Measurements from ENCODE around the gene NR5A1. TPM values are rescaled to one million over a fixed set of nuclear protein-coding genes. Genes with fewer than 3 reads are reported as not detected.

Gene NR5A1
- total and polyA plus RNA-seq, 4 donors = not detected

DNA sequence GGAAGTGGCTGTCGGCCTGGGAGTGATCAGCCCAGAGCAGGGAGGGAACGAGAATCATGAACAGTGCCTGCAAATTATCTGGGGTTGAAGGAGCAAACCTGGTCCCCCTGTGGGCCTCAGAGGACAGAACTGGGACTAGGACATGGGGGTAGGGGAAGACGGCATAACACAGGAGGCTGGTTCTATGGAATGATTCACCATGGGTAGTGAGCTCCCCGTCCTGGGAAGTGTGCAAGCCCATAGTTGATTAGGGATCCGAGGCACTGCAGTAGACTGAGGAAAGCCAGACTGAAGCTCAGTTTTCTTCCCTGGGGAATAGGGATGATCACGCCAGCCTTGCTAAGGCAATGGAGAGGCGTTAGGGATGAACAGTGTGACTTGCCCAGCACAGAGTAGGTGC lies 51.4 kb downstream of the NR5A1 start:
- Histone ChIP-seq H3K27me3 (ENCODE audit: control insufficient read depth in 1 of 2, insufficient read depth in 2 of 2, low read length in 1 of 2) (no peaks in the 10 kb centered on the region), H3K36me3 (ENCODE audit: control insufficient read depth in 1 of 2, insufficient read depth in 2 of 2, low read length in 1 of 2) (no peaks in the 10 kb centered on the region), H3K9me3 (ENCODE audit: control insufficient read depth, low read length) (no peaks in the 10 kb centered on the region), H3K27ac (ENCODE audit: low read depth in 1 of 2, low read length in 2 of 2) (no peak overlapping the region), H3K4me1 (ENCODE audit: control insufficient read depth in 1 of 2, insufficient read depth in 2 of 2, low read length in 2 of 2) (no peaks in the 10 kb centered on the region), H3K4me3 (ENCODE audit: low read length in 2 of 2) (no peak overlapping the region)
- no peak for ATAC-seq (ENCODE audit: low FRiP score)
- WGBS, 2 donors = 77 to 83% methylated on average over 7 of the region's 7 CpGs
- intact Hi-C loops (cut with DNase I) = no loop called here
- DNase-seq = peak in 1 of 2 donors; percentile 23

- Histone ChIP-seq H3K4me3 (ENCODE audit: low read length in 2 of 2) (no peak overlapping the region), H3K4me1 (ENCODE audit: control insufficient read depth in 1 of 2, insufficient read depth in 2 of 2, low read length in 2 of 2) (no peaks in the 10 kb centered on the region), H3K36me3 (ENCODE audit: control insufficient read depth in 1 of 2, insufficient read depth in 2 of 2, low read length in 1 of 2) (no peaks in the 10 kb centered on the region), H3K9me3 (ENCODE audit: control insufficient read depth, low read length) (no peaks in the 10 kb centered on the region), H3K27ac (ENCODE audit: low read depth in 1 of 2, low read length in 2 of 2) (no peak overlapping the region), H3K27me3 (ENCODE audit: control insufficient read depth in 1 of 2, insufficient read depth in 2 of 2, low read length in 1 of 2) (no peaks in the 10 kb centered on the region)
- intact Hi-C loops (cut with DNase I) = no loop called here
- peak; percentile 36 to 71 for DNase-seq
- 80 to 85% methylated on average over 14 of the region's 14 CpGs for WGBS, 2 donors
- no peak for ATAC-seq (ENCODE audit: low FRiP score)
Measured at GRCh38 chr9:124454791-124455443, 52.3 kb downstream of the NR5A1 start.

DNA sequence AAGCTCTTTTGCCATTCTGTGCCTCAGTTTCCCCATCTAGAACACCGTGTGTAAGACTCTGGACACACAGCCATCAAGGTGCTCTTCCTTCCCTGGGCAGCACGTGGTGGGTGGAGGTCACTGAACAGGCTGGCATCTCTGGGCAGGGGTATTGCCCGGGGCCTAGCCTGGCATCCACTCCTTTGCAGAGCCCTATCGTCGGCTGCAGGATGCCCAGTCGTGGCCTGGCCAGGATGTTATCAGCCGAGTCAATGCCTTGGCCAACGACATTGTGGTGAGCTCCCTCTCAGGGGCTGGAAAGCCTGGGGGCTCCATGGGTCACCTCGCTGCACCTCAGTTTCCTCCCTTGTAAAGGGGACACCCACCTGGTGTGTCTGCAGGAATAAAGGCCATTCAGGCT lies 52.9 kb downstream of the NR5A1 start:
- Histone ChIP-seq H3K4me3 (ENCODE audit: low read length in 2 of 2) (no peak overlapping the region), H3K9me3 (ENCODE audit: control insufficient read depth, low read length) (no peaks in the 10 kb centered on the region), H3K27ac (ENCODE audit: low read depth in 1 of 2, low read length in 2 of 2) (no peak overlapping the region), H3K27me3 (ENCODE audit: control insufficient read depth in 1 of 2, insufficient read depth in 2 of 2, low read length in 1 of 2) (no peaks in the 10 kb centered on the region), H3K4me1 (ENCODE audit: control insufficient read depth in 1 of 2, insufficient read depth in 2 of 2, low read length in 2 of 2) (no peaks in the 10 kb centered on the region), H3K36me3 (ENCODE audit: control insufficient read depth in 1 of 2, insufficient read depth in 2 of 2, low read length in 1 of 2) (no peaks in the 10 kb centered on the region)
- 77 to 78% methylated on average over 9 of the region's 9 CpGs for WGBS, 2 donors
- intact Hi-C loops (cut with DNase I) = no loop called here
- ATAC-seq (ENCODE audit: low FRiP score) = no peak
- DNase-seq = peak; percentile 33 to 52

DNA sequence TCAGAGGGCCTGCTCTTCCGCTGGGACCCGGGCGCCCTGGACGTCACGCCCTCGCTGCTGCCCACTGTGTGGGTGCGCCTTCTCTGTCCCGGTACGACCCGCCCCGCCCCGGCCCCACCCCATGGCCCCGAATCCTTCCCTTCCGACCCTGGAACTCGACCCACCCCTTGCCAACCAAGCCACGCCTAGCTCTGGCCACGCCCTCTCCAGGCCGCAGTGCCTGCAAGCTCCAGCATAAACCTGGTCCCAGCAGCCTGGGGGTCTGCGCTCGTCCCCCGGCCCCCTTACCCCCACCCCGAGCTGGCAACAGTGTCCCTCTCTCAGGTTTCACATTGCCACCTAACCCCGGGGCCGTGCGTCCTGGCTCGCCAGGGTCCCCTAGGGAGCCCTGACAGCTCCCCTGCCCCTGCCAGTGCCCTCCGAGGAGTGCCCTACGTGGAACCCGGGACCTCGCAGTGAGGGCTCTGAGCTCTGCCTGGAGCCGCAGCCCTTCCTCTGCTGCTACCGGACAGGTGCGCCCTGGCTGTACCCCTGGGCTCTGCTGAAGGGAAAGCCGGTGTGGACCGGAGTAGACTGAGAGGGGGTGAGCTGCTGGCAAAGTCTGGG lies 53.5 kb downstream of the NR5A1 start:
- Histone ChIP-seq H3K9me3 (ENCODE audit: control insufficient read depth, low read length) (no peaks in the 10 kb centered on the region), H3K27ac (ENCODE audit: low read depth in 1 of 2, low read length in 2 of 2) (no peak overlapping the region), H3K4me1 (ENCODE audit: control insufficient read depth in 1 of 2, insufficient read depth in 2 of 2, low read length in 2 of 2) (no peaks in the 10 kb centered on the region), H3K4me3 (ENCODE audit: low read length in 2 of 2) (no peak overlapping the region), H3K36me3 (ENCODE audit: control insufficient read depth in 1 of 2, insufficient read depth in 2 of 2, low read length in 1 of 2) (no peaks in the 10 kb centered on the region), H3K27me3 (ENCODE audit: control insufficient read depth in 1 of 2, insufficient read depth in 2 of 2, low read length in 1 of 2) (no peaks in the 10 kb centered on the region)
- DNase-seq (peak; percentile 42 to 66), ATAC-seq (ENCODE audit: low FRiP score) (no peak)
- WGBS, 2 donors = 19 to 26% methylated on average over 34 to 35 of the region's 35 CpGs
- intact Hi-C loops (cut with DNase I) = no loop called here

DNA sequence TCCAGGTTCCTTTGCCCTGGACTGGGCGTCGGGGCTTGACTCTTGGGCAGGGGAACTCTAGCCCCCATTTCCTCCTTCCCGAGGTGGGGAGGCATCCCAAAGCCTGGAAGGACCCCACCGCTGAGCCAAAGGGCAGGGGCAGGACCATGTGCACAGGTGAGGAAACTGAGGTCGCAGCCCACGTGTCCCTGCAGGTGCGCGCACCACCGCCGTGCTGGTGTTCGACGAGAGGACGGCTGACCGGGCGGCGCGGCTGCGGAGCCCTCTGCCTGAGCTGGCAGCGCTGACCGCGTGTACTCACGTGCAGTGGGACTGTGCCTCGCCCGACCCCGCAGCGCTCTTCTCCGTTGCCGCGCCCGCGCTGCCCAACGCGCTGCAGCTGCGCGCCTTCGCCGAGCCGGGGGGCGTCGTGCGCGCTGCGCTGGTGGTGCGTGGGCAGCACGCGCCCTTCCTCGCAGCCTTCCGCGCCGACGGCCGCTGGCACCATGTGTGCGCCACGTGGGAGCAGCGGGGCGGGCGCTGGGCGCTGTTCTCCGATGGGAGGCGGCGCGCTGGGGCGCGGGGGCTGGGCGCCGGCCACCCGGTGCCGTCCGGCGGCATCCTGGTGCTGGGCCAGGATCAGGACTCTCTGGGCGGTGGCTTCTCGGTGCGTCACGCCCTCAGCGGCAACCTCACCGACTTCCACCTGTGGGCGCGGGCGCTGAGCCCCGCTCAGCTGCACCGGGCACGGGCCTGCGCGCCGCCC lies 54.2 kb downstream of the NR5A1 start:
- H3K4me1 ChIP-seq (ENCODE audit: control insufficient read depth in 1 of 2, insufficient read depth in 2 of 2, low read length in 2 of 2) = no peaks in the 10 kb centered on the region
- intact Hi-C loops (cut with DNase I) = no loop called here
- H3K27me3 ChIP-seq (ENCODE audit: control insufficient read depth in 1 of 2, insufficient read depth in 2 of 2, low read length in 1 of 2) = no peaks in the 10 kb centered on the region
- H3K4me3 ChIP-seq (ENCODE audit: low read length in 2 of 2) = no peak overlapping the region
- no peak overlapping the region for H3K27ac ChIP-seq (ENCODE audit: low read depth in 1 of 2, low read length in 2 of 2)
- H3K36me3 ChIP-seq (ENCODE audit: control insufficient read depth in 1 of 2, insufficient read depth in 2 of 2, low read length in 1 of 2) = no peaks in the 10 kb centered on the region
- ATAC-seq (ENCODE audit: low FRiP score) = no peak
- no peaks in the 10 kb centered on the region for H3K9me3 ChIP-seq (ENCODE audit: control insufficient read depth, low read length)
- 27 to 31% methylated on average over 57 to 85 of the region's 85 CpGs for WGBS, 2 donors
- DNase-seq = peak; percentile 25 to 73

DNA sequence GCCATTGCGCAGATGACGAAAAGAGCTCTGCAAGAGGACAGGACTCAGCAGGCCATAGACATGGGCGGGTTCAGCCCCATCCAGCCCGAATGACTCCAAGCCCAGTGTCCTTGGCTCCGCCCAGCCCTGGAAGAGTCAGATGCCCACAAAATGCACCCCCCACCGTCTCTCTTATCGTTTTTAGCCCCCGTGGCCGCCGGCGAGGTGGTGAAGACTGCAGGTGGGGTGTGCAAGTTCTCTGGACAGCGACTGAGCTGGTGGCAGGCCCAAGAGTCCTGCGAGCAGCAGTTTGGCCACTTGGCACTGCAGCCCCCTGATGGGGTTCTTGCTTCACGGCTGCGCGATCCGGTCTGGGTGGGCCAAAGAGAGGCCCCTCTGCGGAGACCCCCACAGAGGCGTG lies 54.9 kb downstream of the NR5A1 start:
- 72 to 80% methylated on average over 19 of the region's 19 CpGs for WGBS, 2 donors

GRCh38 chr9:124450931-124451661 lies 56.1 kb downstream of the NR5A1 start:
- intact Hi-C loops (cut with DNase I) = no loop called here
- Histone ChIP-seq H3K4me3 (ENCODE audit: low read length in 2 of 2) (no peak overlapping the region), H3K27me3 (ENCODE audit: control insufficient read depth in 1 of 2, insufficient read depth in 2 of 2, low read length in 1 of 2) (no peaks in the 10 kb centered on the region), H3K9me3 (ENCODE audit: control insufficient read depth, low read length) (no peaks in the 10 kb centered on the region), H3K36me3 (ENCODE audit: control insufficient read depth in 1 of 2, insufficient read depth in 2 of 2, low read length in 1 of 2) (no peaks in the 10 kb centered on the region), H3K4me1 (ENCODE audit: control insufficient read depth in 1 of 2, insufficient read depth in 2 of 2, low read length in 2 of 2) (no peaks in the 10 kb centered on the region), H3K27ac (ENCODE audit: low read depth in 1 of 2, low read length in 2 of 2) (no peak overlapping the region)
- ATAC-seq (ENCODE audit: low FRiP score) = no peak
- 36 to 40% methylated on average over 19 of the region's 19 CpGs for WGBS, 2 donors
- peak; percentile 26 to 51 for DNase-seq

More for the DNA sequence above, 54.9 kb downstream of the NR5A1 start:
- DNase-seq (peak; percentile 26 to 71), ATAC-seq (ENCODE audit: low FRiP score) (no peak)
- H3K4me3 ChIP-seq (ENCODE audit: low read length in 2 of 2) = no peak overlapping the region
- H3K4me1 ChIP-seq (ENCODE audit: control insufficient read depth in 1 of 2, insufficient read depth in 2 of 2, low read length in 2 of 2) = no peaks in the 10 kb centered on the region
- H3K27me3 ChIP-seq (ENCODE audit: control insufficient read depth in 1 of 2, insufficient read depth in 2 of 2, low read length in 1 of 2) = no peaks in the 10 kb centered on the region
- H3K9me3 ChIP-seq (ENCODE audit: control insufficient read depth, low read length) = no peaks in the 10 kb centered on the region
- intact Hi-C loops (cut with DNase I) = no loop called here
- no peak overlapping the region for H3K27ac ChIP-seq (ENCODE audit: low read depth in 1 of 2, low read length in 2 of 2)
- H3K36me3 ChIP-seq (ENCODE audit: control insufficient read depth in 1 of 2, insufficient read depth in 2 of 2, low read length in 1 of 2) = no peaks in the 10 kb centered on the region

DNA sequence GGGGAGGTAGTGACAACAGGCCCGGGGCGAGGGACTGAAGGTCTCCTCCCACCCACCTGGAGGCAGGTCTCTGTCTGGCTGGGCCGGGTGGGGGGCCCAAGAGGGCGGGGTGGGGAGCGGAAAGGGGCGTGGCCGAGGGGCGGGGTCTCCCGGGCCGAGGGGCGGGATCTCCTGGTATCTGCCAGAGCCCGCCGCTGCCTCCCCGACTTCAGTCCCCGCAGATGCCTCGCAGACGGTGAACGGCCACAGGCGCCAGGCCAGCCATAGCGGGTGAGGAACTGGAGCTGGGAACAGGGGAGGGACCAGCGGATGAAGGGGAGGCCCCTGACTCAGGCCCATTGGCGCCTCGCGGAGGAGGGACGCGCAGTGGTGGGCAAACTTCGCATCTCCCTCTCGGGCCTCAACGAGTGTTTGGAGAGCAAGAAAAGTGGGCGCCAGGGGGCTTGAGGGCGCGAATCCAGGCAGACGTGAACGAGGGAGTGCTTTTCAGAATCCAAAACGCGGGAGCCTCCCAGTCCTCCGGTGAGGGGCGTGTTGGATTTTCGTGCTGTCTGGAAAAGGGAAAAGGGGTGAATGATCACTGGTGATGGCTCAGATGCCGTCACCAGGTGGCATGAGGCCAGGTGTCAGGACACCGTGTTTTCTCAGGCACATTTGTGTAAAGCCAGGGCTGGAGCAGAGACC lies 56.8 kb downstream of the NR5A1 start, which contains the start of gene ADGRD2:
Gene ADGRD2, plus strand, starts transcription at position 211 of the 684 bp plus-strand sequence. CDS start 1,216 bp downstream, outside the sequence.
- WGBS, 2 donors = 5 to 6% methylated on average over 36 to 41 of the region's 41 CpGs
- H3K4me3 ChIP-seq (ENCODE audit: low read length in 2 of 2) = no peak within 1 kb of the TSS
- no peaks in the 10 kb centered on the region for H3K9me3 ChIP-seq (ENCODE audit: control insufficient read depth, low read length)
- ATAC-seq (ENCODE audit: low FRiP score) = no peak
- peak; percentile 42 to 71 for DNase-seq
- no peaks in the 10 kb centered on the region for H3K36me3 ChIP-seq (ENCODE audit: control insufficient read depth in 1 of 2, insufficient read depth in 2 of 2, low read length in 1 of 2)
- H3K27ac ChIP-seq (ENCODE audit: low read depth in 1 of 2, low read length in 2 of 2) = no peak within 1 kb of the TSS
- H3K4me1 ChIP-seq (ENCODE audit: control insufficient read depth in 1 of 2, insufficient read depth in 2 of 2, low read length in 2 of 2) = no peaks in the 10 kb centered on the region
- H3K27me3 ChIP-seq (ENCODE audit: control insufficient read depth in 1 of 2, insufficient read depth in 2 of 2, low read length in 1 of 2) = no peaks in the 10 kb centered on the region
- intact Hi-C loops (cut with DNase I) = no loop called here

Data from aorta (tissue), 5 donors.